ENCODE measurements around the gene USP19. TPM values are rescaled to one million over a fixed set of nuclear protein-coding genes. Genes with fewer than 3 reads are reported as not detected.

The USP19 gene
- total RNA-seq, 2 donors from 2014 or later, result 49.3 to 58.7 TPM

GRCh38 chr3:49119439-49119838 is 1.2 kb downstream of the USP19 start:
- Histone ChIP-seq H3K4me1 (peaks cover 0 to 20% of the 10 kb centered on the region in 2 donors), H3K9me3 (no peaks in the 10 kb centered on the region), H3K27ac (peak overlapping the region; percentile 94), H3K27me3 (no peaks in the 10 kb centered on the region), H3K4me3 (peak overlapping the region; percentile 84 to 96), H3K36me3 (peaks cover 79% of the 10 kb centered on the region)
- no peak for TF ChIP-seq CTCF (IDR thresholded peaks at IDR 0.05)
- no peak for DNase-seq (ENCODE audit: low spot score)

GRCh38 chr3:49119036-49119435 is 1.6 kb downstream of the USP19 start:
- no peak for DNase-seq (ENCODE audit: low spot score)
- H3K4me3 ChIP-seq, result peak overlapping the region in 1 of 2 donors; percentile 96
- peak overlapping the region; percentile 94 for H3K27ac ChIP-seq
- H3K4me1 ChIP-seq, result peaks cover 0 to 20% of the 10 kb centered on the region in 2 donors
- peaks cover 79% of the 10 kb centered on the region for H3K36me3 ChIP-seq
- no peak for TF ChIP-seq CTCF (IDR thresholded peaks at IDR 0.05)
- no peaks in the 10 kb centered on the region for H3K27me3 ChIP-seq
- no peaks in the 10 kb centered on the region for H3K9me3 ChIP-seq

GRCh38 chr3:49112262-49112661 is 8.4 kb downstream of the USP19 start:
- Histone ChIP-seq H3K36me3 (peaks cover 98% of the 10 kb centered on the region), H3K9me3 (no peaks in the 10 kb centered on the region), H3K27me3 (no peaks in the 10 kb centered on the region), H3K4me3 (no peak overlapping the region), H3K4me1 (no peaks in the 10 kb centered on the region), H3K27ac (no peak overlapping the region)
- no peak for DNase-seq (ENCODE audit: low spot score)
- no peak for TF ChIP-seq CTCF (IDR thresholded peaks at IDR 0.05)

- Histone ChIP-seq H3K27me3 (no peaks in the 10 kb centered on the region), H3K4me3 (no peak overlapping the region), H3K27ac (no peak overlapping the region), H3K36me3 (peaks cover 90% of the 10 kb centered on the region), H3K9me3 (no peaks in the 10 kb centered on the region), H3K4me1 (no peaks in the 10 kb centered on the region)
- TF ChIP-seq CTCF (IDR thresholded peaks at IDR 0.05), result no peak
- no peak for DNase-seq (ENCODE audit: low spot score)
Measured at GRCh38 chr3:49111347-49111746, 9.3 kb downstream of the USP19 start.

GRCh38 chr3:49110780-49111179 is 9.8 kb downstream of the USP19 start:
- H3K4me3 ChIP-seq, result no peak overlapping the region
- peaks cover 84% of the 10 kb centered on the region for H3K36me3 ChIP-seq
- DNase-seq (ENCODE audit: low spot score), result no peak
- H3K9me3 ChIP-seq, result no peaks in the 10 kb centered on the region
- no peak overlapping the region for H3K27ac ChIP-seq
- H3K27me3 ChIP-seq, result no peaks in the 10 kb centered on the region
- TF ChIP-seq CTCF (IDR thresholded peaks at IDR 0.05), result no peak
- peaks cover 0 to 4% of the 10 kb centered on the region in 2 donors for H3K4me1 ChIP-seq

GRCh38 chr3:49108346-49108745 is 12.3 kb downstream of the USP19 start:
- H3K36me3 ChIP-seq, result peaks cover 60% of the 10 kb centered on the region
- H3K27ac ChIP-seq, result no peak overlapping the region
- H3K9me3 ChIP-seq, result no peaks in the 10 kb centered on the region
- no peak overlapping the region for H3K4me3 ChIP-seq
- DNase-seq (ENCODE audit: low spot score), result no peak
- H3K27me3 ChIP-seq, result no peaks in the 10 kb centered on the region
- no peak for TF ChIP-seq CTCF (IDR thresholded peaks at IDR 0.05)
- H3K4me1 ChIP-seq, result peaks cover 0 to 21% of the 10 kb centered on the region in 2 donors
